Medulla oblongata (tissue), 1 donor: ENCODE results near the gene MAP4.
"Not testable (repeated sequence)": the region's sequence is repeated elsewhere in the genome, so short reads cannot be mapped to it uniquely, and the experiment has no call there.

ENCODE experiments used
- DNase-seq: peaks from one replicate; pipeline ENCODE4 v3.0.0-alpha.2; 2015; ENCODE audit errors: extremely low spot score

MAP4 gene

GRCh38 chr3:47897954-47898353 lies 118.3 kb downstream of the MAP4 start:
- DNase-seq = no peak

- DNase-seq = no peak
These were observed 119.5 kb downstream of the MAP4 start for GRCh38 chr3:47896736-47897135.

DNA sequence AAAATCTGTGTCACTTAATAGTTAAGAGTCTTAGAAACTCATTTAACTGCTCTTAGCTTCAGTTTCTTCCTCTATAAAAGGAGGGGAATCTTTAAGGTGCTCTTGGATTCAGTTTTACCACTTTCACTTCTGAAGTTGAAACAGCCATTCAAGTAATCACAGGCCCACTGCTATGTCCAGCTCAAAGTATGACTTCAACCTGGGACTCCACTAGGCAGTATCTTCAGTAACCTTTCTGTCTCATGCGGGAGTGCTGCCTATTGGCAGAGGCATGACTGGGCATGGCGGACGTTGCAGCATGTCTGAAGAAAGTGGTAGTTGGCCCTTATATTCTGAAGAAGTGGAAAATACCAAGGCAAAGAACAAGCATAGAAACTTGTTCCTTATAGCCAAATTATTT lies 121.0 kb downstream of the MAP4 start:
- no peak for DNase-seq

GRCh38 chr3:47892286-47893040 lies 123.8 kb downstream of the MAP4 start:
- peak; percentile 63 for DNase-seq

DNA sequence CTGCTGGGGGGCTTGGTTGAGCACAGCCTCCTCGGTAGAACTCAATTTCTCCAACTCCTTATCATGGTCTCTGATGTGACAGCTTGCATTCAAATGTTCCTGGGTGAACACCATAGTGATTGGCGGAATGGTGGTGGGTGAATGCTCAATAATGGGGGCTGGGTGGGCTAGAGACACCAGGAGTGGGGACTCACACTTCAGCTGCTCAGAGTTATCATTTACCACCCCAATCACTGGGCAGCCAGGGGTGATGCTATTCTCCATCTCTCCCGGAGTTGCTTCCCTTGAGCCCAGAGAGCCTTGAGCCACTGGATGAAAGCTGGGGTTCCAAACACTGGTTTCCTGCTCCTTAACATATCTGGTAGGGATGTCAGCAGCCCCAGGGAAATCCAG lies 124.6 kb downstream of the MAP4 start:
- DNase-seq = no peak

- DNase-seq = peak; percentile 78
These were observed 125.2 kb downstream of the MAP4 start for GRCh38 chr3:47890828-47891612.

GRCh38 chr3:47890126-47890827 lies 125.9 kb downstream of the MAP4 start:
- peak; percentile 62 for DNase-seq

GRCh38 chr3:47888986-47889757 lies 127.0 kb downstream of the MAP4 start:
- DNase-seq = no peak

- DNase-seq = not testable (repeated sequence)
These were observed 128.2 kb downstream of the MAP4 start for GRCh38 chr3:47887991-47888390.

DNA sequence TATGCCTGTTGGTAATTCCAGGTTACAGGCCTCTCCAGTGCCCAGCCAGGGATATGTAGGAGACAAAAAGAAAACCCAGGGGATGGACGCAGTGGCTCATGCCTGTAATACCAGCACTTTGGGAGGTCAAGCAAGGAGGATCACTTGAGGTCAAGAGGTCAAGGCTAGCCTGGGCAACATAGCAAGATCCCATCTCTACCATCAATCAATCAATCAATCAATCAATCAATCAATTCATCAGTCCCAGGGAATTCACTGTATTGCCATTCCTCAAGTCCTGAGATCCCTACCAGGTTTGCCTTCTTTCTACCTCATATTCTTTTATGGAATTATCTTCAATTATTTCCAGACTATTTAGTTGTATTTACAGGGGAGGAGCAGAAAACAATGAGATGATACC lies 131.0 kb downstream of the MAP4 start:
- DNase-seq = no peak

DNA sequence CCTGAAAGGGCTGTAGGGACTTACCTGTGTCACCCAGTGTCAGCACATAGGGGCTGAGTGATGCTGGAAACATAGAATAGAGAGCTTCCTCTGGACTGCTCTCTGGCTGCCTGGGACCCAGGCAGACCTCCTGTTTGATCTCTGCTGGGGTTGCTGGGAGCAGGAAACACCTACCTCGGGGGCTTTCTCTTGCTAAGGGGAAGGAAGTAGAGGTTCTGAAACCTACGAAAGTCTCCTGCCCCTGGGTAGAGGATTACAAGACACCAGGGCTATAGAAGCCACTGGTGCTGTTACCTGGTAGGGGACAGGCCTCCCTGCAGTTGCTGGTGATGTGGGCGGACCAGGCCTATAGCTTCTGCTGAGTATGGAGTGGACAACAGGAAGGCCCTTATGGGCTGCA lies 131.6 kb downstream of the MAP4 start:
- DNase-seq = no peak

GRCh38 chr3:47882338-47882737 lies 133.9 kb downstream of the MAP4 start:
- no peak for DNase-seq

GRCh38 chr3:47877719-47878118 lies 138.5 kb downstream of the MAP4 start:
- DNase-seq = no peak

- no peak for DNase-seq
These were observed 138.9 kb downstream of the MAP4 start for GRCh38 chr3:47877290-47877689.

DNA sequence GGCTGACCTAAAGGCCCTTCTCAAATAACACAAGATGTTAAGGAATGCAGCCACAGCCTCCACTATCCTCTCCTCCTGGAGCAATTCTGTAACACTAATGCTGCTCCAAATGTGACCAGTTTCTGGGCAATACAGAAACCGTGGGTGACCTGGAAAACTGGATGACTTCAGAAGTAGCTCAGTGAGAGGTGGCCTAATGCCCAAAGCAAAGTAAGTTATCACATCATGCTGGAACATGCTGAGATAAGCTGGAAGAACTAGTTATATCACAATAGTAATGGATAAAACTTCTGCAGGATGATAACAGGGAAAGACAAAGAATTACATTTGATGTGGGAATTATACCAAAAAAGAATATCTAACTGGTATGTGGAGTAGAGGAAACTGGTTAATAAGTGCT lies 141.3 kb downstream of the MAP4 start:
- no peak for DNase-seq

DNA sequence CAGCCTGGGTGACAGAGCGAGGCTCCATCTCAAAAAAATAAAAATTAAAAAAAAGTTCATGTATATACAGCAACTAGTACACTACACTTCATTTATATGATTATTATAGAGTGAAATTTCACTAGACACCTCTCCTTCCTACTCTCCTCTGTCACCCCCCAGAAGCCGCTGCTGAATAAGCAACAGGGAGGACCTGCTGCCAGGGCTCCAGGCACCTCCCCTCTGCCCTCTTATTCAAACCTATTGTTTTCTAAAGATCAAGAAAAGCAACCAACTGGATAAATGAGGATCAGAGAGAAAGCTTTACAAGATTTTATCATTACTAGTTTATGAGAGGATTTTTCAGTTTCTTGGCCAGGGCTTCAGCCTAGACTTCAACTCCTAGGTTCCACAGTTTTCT lies 141.8 kb downstream of the MAP4 start:
- no peak for DNase-seq

- DNase-seq = no peak
These were observed 143.3 kb downstream of the MAP4 start for GRCh38 chr3:47872916-47873315.

GRCh38 chr3:47871389-47871788 lies 144.8 kb downstream of the MAP4 start:
- no peak for DNase-seq

GRCh38 chr3:47870702-47871260 lies 145.4 kb downstream of the MAP4 start:
- DNase-seq = no peak

- no peak for DNase-seq
These were observed 146.1 kb downstream of the MAP4 start for GRCh38 chr3:47870156-47870555.

DNA sequence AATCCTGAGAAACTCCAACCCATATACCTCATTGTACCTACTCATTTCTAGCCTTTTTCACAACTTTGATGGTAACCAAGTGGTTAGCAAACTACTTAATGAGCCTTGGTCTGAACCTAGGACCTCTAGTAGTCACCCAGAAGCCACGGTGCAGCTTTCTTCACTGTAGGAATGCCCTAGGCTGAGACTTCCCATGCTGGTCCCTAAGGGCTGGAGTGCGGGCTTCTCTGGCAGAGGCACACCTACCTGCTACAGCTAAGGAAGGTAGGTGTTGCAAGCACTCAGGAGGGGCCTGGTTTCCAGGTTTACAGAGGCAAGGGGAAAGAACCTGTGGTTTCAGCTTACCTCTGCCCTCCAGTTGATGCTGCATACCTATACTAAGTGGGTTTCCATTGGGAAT lies 147.9 kb downstream of the MAP4 start:
- DNase-seq = no peak
